Skeletal muscle tissue (tissue), 4 donors: ENCODE results near the gene CGREF1. TPM values are rescaled to one million over a fixed set of nuclear protein-coding genes. Genes with fewer than 3 reads are reported as not detected.
A peak's percentile ranks its signal among the peaks of the same experiment; 100 is the strongest.

Source experiments
- H3K27ac ChIP-seq: one replicate; pipeline ENCODE4 v1.7.0; 2013; ENCODE audit warnings: mild to moderate bottlenecking, low read depth, low read length, inconsistent platforms
- H3K27me3 ChIP-seq, 3 donors: one replicate each; pipeline ENCODE4 v1.7.0; 2013; ENCODE audit warnings: low read length in 3 of 3; ENCODE audit not compliant: control insufficient read depth in 3 of 3, insufficient read depth in 3 of 3
- H3K36me3 ChIP-seq, 3 donors: one replicate each; pipeline ENCODE4 v1.7.0; 2013; ENCODE audit warnings: low read length in 3 of 3; ENCODE audit not compliant: control insufficient read depth in 3 of 3, insufficient read depth in 3 of 3
- H3K4me1 ChIP-seq, 3 donors: one replicate each; pipeline ENCODE4 v1.7.0; 2013; ENCODE audit warnings: low read length in 3 of 3, mild to moderate bottlenecking in 3 of 3; ENCODE audit not compliant: control insufficient read depth in 3 of 3, insufficient read depth in 3 of 3
- H3K4me3 ChIP-seq, 3 donors: one replicate each; pipeline ENCODE4 v1.7.0; 2013; ENCODE audit warnings: low read length in 3 of 3
- H3K9ac ChIP-seq, 3 donors: one replicate each; pipeline ENCODE4 v1.7.0; 2013; ENCODE audit warnings: low read length in 3 of 3, mild to moderate bottlenecking in 3 of 3, moderate library complexity in 2 of 3, low read depth in 1 of 3
- H3K9me3 ChIP-seq, 3 donors: one replicate each; pipeline ENCODE4 v1.7.0; 2013; ENCODE audit warnings: low read length in 3 of 3; ENCODE audit not compliant: control insufficient read depth in 3 of 3
- total RNA-seq: library from RNA; depleted of rRNA; stranded (reverse); fragments of >200 nt; gene quantifications from one replicate; pipeline ENCODE4 v1.2.3, GENCODE V29; 2014
- donor health status: Osteomylitis.

The CGREF1 gene
- total RNA-seq, 1 donor from 2014 or later = 2.1 TPM

GRCh38 chr2:27069961-27070618 is 48.8 kb downstream of the CGREF1 start:
- Histone ChIP-seq H3K4me1 (peaks cover 37 to 52% (median 37%) of the 10 kb centered on the region in 3 donors), H3K36me3 (peaks cover 19 to 29% (median 25%) of the 10 kb centered on the region in 3 donors), H3K27me3 (no peaks in the 10 kb centered on the region), H3K4me3 (peak overlapping the region; percentile 86 to 99 (median 89)), H3K27ac (no peak overlapping the region), H3K9ac (peak overlapping the region; percentile 93 to 96 (median 93)), H3K9me3 (no peaks in the 10 kb centered on the region)

GRCh38 chr2:27069436-27069835 is 49.5 kb downstream of the CGREF1 start:
- Histone ChIP-seq H3K4me3 (no peak overlapping the region), H3K9ac (peak overlapping the region in 1 of 3 donors; percentile 51), H3K27ac (no peak overlapping the region), H3K9me3 (no peaks in the 10 kb centered on the region), H3K36me3 (peaks cover 21 to 29% (median 25%) of the 10 kb centered on the region in 3 donors), H3K4me1 (peaks cover 34 to 46% (median 34%) of the 10 kb centered on the region in 3 donors), H3K27me3 (no peaks in the 10 kb centered on the region)

- H3K4me1 ChIP-seq = peaks cover 29 to 44% (median 34%) of the 10 kb centered on the region in 3 donors
- no peaks in the 10 kb centered on the region for H3K9me3 ChIP-seq
- H3K27me3 ChIP-seq = no peaks in the 10 kb centered on the region
- peaks cover 21 to 34% (median 25%) of the 10 kb centered on the region in 3 donors for H3K36me3 ChIP-seq
- H3K27ac ChIP-seq = no peak overlapping the region
- H3K4me3 ChIP-seq = no peak overlapping the region
- H3K9ac ChIP-seq = no peak overlapping the region
Observed at GRCh38 chr2:27067385-27067784, 51.5 kb downstream of the CGREF1 start.

- Histone ChIP-seq H3K9me3 (no peaks in the 10 kb centered on the region), H3K27me3 (no peaks in the 10 kb centered on the region), H3K9ac (no peak overlapping the region), H3K27ac (no peak overlapping the region), H3K4me3 (no peak overlapping the region), H3K36me3 (peaks cover 15 to 38% (median 28%) of the 10 kb centered on the region in 3 donors), H3K4me1 (peaks cover 16 to 26% (median 19%) of the 10 kb centered on the region in 3 donors)
Observed at GRCh38 chr2:27065128-27065527, 53.8 kb downstream of the CGREF1 start.

- peaks cover 18 to 45% (median 38%) of the 10 kb centered on the region in 3 donors for H3K36me3 ChIP-seq
- H3K27me3 ChIP-seq = no peaks in the 10 kb centered on the region
- H3K9ac ChIP-seq = no peak overlapping the region
- no peaks in the 10 kb centered on the region for H3K9me3 ChIP-seq
- H3K27ac ChIP-seq = no peak overlapping the region
- peaks cover 0 to 7% (median 5%) of the 10 kb centered on the region in 3 donors for H3K4me1 ChIP-seq
- H3K4me3 ChIP-seq = no peak overlapping the region
Observed at GRCh38 chr2:27060323-27060722, 58.6 kb downstream of the CGREF1 start.

- H3K27ac ChIP-seq = no peak overlapping the region
- no peaks in the 10 kb centered on the region for H3K9me3 ChIP-seq
- no peaks in the 10 kb centered on the region for H3K27me3 ChIP-seq
- H3K4me3 ChIP-seq = no peak overlapping the region
- H3K9ac ChIP-seq = peak overlapping the region in 1 of 3 donors; percentile 48
- peaks cover 23 to 56% (median 46%) of the 10 kb centered on the region in 3 donors for H3K36me3 ChIP-seq
- H3K4me1 ChIP-seq = peaks cover 0 to 7% (median 5%) of the 10 kb centered on the region in 3 donors
Observed at GRCh38 chr2:27059141-27059820, 59.6 kb downstream of the CGREF1 start.

- H3K27me3 ChIP-seq = no peaks in the 10 kb centered on the region
- H3K36me3 ChIP-seq = peaks cover 30 to 66% (median 57%) of the 10 kb centered on the region in 3 donors
- no peaks in the 10 kb centered on the region for H3K4me1 ChIP-seq
- H3K4me3 ChIP-seq = no peak overlapping the region
- no peak overlapping the region for H3K9ac ChIP-seq
- H3K27ac ChIP-seq = no peak overlapping the region
- no peaks in the 10 kb centered on the region for H3K9me3 ChIP-seq
Observed at GRCh38 chr2:27058210-27058609, 60.7 kb downstream of the CGREF1 start.

GRCh38 chr2:27057184-27057583 is 61.7 kb downstream of the CGREF1 start:
- H3K4me3 ChIP-seq = no peak overlapping the region
- no peak overlapping the region for H3K27ac ChIP-seq
- peaks cover 1 to 3% (median 2%) of the 10 kb centered on the region in 3 donors for H3K4me1 ChIP-seq
- H3K36me3 ChIP-seq = peaks cover 31 to 65% (median 57%) of the 10 kb centered on the region in 3 donors
- no peaks in the 10 kb centered on the region for H3K27me3 ChIP-seq
- no peak overlapping the region for H3K9ac ChIP-seq
- H3K9me3 ChIP-seq = no peaks in the 10 kb centered on the region

GRCh38 chr2:27054721-27055120 is 64.2 kb downstream of the CGREF1 start:
- Histone ChIP-seq H3K4me1 (peaks cover 12 to 19% (median 14%) of the 10 kb centered on the region in 3 donors), H3K27me3 (no peaks in the 10 kb centered on the region), H3K36me3 (peaks cover 31 to 59% (median 55%) of the 10 kb centered on the region in 3 donors), H3K9ac (no peak overlapping the region), H3K4me3 (no peak overlapping the region), H3K27ac (no peak overlapping the region), H3K9me3 (no peaks in the 10 kb centered on the region)

- Histone ChIP-seq H3K4me3 (no peak overlapping the region), H3K9me3 (no peaks in the 10 kb centered on the region), H3K36me3 (peaks cover 31 to 50% (median 49%) of the 10 kb centered on the region in 3 donors), H3K4me1 (peaks cover 18 to 25% (median 20%) of the 10 kb centered on the region in 3 donors), H3K27me3 (no peaks in the 10 kb centered on the region), H3K27ac (no peak overlapping the region), H3K9ac (no peak overlapping the region)
Observed at GRCh38 chr2:27053776-27054175, 65.2 kb downstream of the CGREF1 start.
